B cell (primary cell): ENCODE data around the gene MRPS18C. TPM values are rescaled to one million over a fixed set of nuclear protein-coding genes. Genes with fewer than 3 reads are reported as not detected.
"Not testable (repeated sequence)": the region's sequence is repeated elsewhere in the genome, so short reads cannot be mapped to it uniquely, and the experiment has no call there.

Experiments
- ATAC-seq: fragments of 200-7000 bp; cut with Tn5 transposase; one replicate; pipeline ENCODE4 v1.10.0; 2021; ENCODE audit warnings: low read depth, mild to moderate bottlenecking, moderate number of reproducible peaks, moderate library complexity
- CTCF ChIA-PET: fragments of 350-600 bp; sonication (Branson Sonifier 250); formaldehyde crosslinking; loops from one replicate; lab custom pipeline; 2021; ENCODE audit warnings: antibody characterized with exemption, inconsistent platforms; lab: Charles Lee
- POLR2A ChIA-PET: fragments of 350-600 bp; sonication (Branson Sonifier 250); formaldehyde crosslinking; loops from one replicate; lab custom pipeline; 2021; ENCODE audit warnings: antibody characterized with exemption; lab: Charles Lee
- DNase-seq: peaks from one replicate; pipeline ENCODE4 v3.0.0; 2013
- H2AFZ ChIP-seq: 2 replicates; pipeline ENCODE4 v1.6.1; 2012; ENCODE audit warnings: mild to moderate bottlenecking, low read depth, low read length; ENCODE audit not compliant: insufficient read depth, poor library complexity, severe bottlenecking
- H3K27ac ChIP-seq, 2 donors: 1 replicate in 1 of 2; 2 replicates in 1 of 2; pipeline ENCODE4 v1.5.1; 2012 to 2013; ENCODE audit warnings: low read length in 2 of 2, mild to moderate bottlenecking in 2 of 2, moderate library complexity in 1 of 2
- H3K27me3 ChIP-seq, 4 experiments: fragments of 200-600 bp in 1 of 4; sonication (generic) in 1 of 4; replicated peaks in 1 of 4; 1 replicate in 2 of 4; 2 replicates in 2 of 4; pipeline versions ENCODE4 v1.6.1 to v1.7.0; 2013 to 2016; ENCODE audit warnings: low read length in 3 of 4, mild to moderate bottlenecking in 2 of 4, mixed read lengths in 1 of 4, moderate library complexity in 1 of 4; ENCODE audit not compliant: insufficient read depth in 4 of 4, control insufficient read depth in 3 of 4; ENCODE audit errors: control extremely low read depth in 1 of 4
- H3K36me3 ChIP-seq, 2 experiments: replicated peaks in 1 of 2; 1 replicate in 1 of 2; 2 replicates in 1 of 2; pipeline versions ENCODE4 v1.6.1 to v1.7.1; 2013; ENCODE audit warnings: low read length in 1 of 2; ENCODE audit not compliant: insufficient read depth in 2 of 2, control insufficient read depth in 1 of 2; ENCODE audit errors: control extremely low read depth in 1 of 2, extremely low read depth in 1 of 2
- H3K4me1 ChIP-seq, 2 donors: fragments of 200-600 bp in 1 of 2; sonication (generic) in 1 of 2; 1 replicate in 1 of 2; 2 replicates in 1 of 2; pipeline versions ENCODE4 v1.5.1 to v1.6.1; 2013 to 2017; ENCODE audit warnings: low read length in 2 of 2; ENCODE audit not compliant: control insufficient read depth in 2 of 2, insufficient read depth in 2 of 2
- H3K4me2 ChIP-seq: replicated peaks from 2 replicates; pipeline ENCODE3; 2012; ENCODE audit warnings: mild to moderate bottlenecking, low read depth, low read length; ENCODE audit not compliant: poor library complexity, severe bottlenecking
- H3K4me3 ChIP-seq, 5 experiments: fragments of 200-600 bp in 1 of 5; sonication (generic) in 1 of 5; 1 replicate in 3 of 5; 2 replicates in 2 of 5; pipeline versions ENCODE4 v1.5.1 to v1.7.0; 2011 to 2016; ENCODE audit warnings: low read length in 4 of 5, mild to moderate bottlenecking in 4 of 5, low read depth in 2 of 5, control low read depth in 1 of 5, moderate library complexity in 1 of 5; ENCODE audit not compliant: insufficient read depth in 1 of 5; ENCODE audit errors: control extremely low read depth in 1 of 5, extremely low read depth in 1 of 5
- H3K79me2 ChIP-seq: fragments of 200-600 bp; sonication (generic); one replicate; pipeline ENCODE4 v1.6.0; 2016; ENCODE audit warnings: low read length; ENCODE audit not compliant: control insufficient read depth, insufficient read depth
- H3K9ac ChIP-seq: fragments of 200-600 bp; sonication (generic); 2 replicates; pipeline ENCODE4 v1.6.1; 2017; ENCODE audit warnings: mild to moderate bottlenecking, low read length, moderate library complexity
- H3K9me3 ChIP-seq, 3 donors: one replicate each; pipeline versions ENCODE4 v1.6.1 to v1.7.1; 2013; ENCODE audit warnings: low read length in 2 of 3; ENCODE audit not compliant: control insufficient read depth in 2 of 3, insufficient read depth in 1 of 3; ENCODE audit errors: control extremely low read depth in 1 of 3
- H4K20me1 ChIP-seq: 2 replicates; pipeline ENCODE4 v1.6.0; 2012; ENCODE audit warnings: mild to moderate bottlenecking, low read length; ENCODE audit not compliant: insufficient read depth, control insufficient read depth, poor library complexity, severe bottlenecking
- H3K27ac Mint-ChIP-seq: one replicate; pipeline ENCODE4 v1.8.0; 2021; ENCODE audit warnings: mixed read lengths
- H3K27me3 Mint-ChIP-seq: one replicate; pipeline ENCODE4 v1.8.0; 2021; ENCODE audit warnings: mixed read lengths
- H3K4me1 Mint-ChIP-seq: one replicate; pipeline ENCODE4 v1.8.0; 2021; ENCODE audit warnings: mixed read lengths
- H3K4me3 Mint-ChIP-seq: one replicate; pipeline ENCODE4 v1.8.0; 2021; ENCODE audit warnings: mixed read lengths
- H3K9me3 Mint-ChIP-seq: one replicate; pipeline ENCODE4 v1.8.0; 2022; ENCODE audit warnings: mixed read lengths; ENCODE audit not compliant: insufficient read depth
- EZH2 ChIP-seq: IDR thresholded peaks from 2 replicates; pipeline ENCODE4 v1.6.1; 2012; ENCODE audit warnings: borderline replicate concordance, low read depth, mild to moderate bottlenecking, moderate library complexity, low read length; ENCODE audit not compliant: insufficient read depth, poor library complexity, severe bottlenecking
- WGBS: methylation state at CpG from one replicate; pipeline ENCODE4 v1.1.5; 2013; ENCODE audit warnings: missing lambda C conversion rate; ENCODE audit not compliant: insufficient coverage; 5-methylcytosine and 5-hydroxymethylcytosine counted together
- intact Hi-C: fragments of 100-400 bp; cut with micrococcal nuclease; formaldehyde crosslinking; loops from one replicate; pipeline ENCODE4 v1.10.0; 2022
- polyA plus RNA-seq: library from polyadenylated mRNA; depleted of rRNA; stranded (reverse); fragments of >200 nt; gene quantifications from 2 replicates; pipeline ENCODE4 v1.2.3, GENCODE V29; 2012
- total RNA-seq, 2 donors: library from RNA; stranded (reverse); fragments of 120-200 nt in 1 of 2; gene quantifications; 1 replicate in 1 of 2; 2 replicates in 1 of 2; pipeline versions ENCODE4 v1.2.3 to v1.2.4, GENCODE V29; 2013 to 2022
- TF ChIP-seq, protein P1 (sequence below): fragments of 200-600 bp; IDR thresholded peaks from one replicate; pipeline ENCODE4 v1.8.0; 2022; ENCODE audit warnings: antibody characterized with exemption, mild to moderate bottlenecking

Gene MRPS18C
- total and polyA plus RNA-seq, 2 donors (not counting 1 experiment from before 2014, with no cell fraction given): 14.0 to 44.0 TPM

DNA sequence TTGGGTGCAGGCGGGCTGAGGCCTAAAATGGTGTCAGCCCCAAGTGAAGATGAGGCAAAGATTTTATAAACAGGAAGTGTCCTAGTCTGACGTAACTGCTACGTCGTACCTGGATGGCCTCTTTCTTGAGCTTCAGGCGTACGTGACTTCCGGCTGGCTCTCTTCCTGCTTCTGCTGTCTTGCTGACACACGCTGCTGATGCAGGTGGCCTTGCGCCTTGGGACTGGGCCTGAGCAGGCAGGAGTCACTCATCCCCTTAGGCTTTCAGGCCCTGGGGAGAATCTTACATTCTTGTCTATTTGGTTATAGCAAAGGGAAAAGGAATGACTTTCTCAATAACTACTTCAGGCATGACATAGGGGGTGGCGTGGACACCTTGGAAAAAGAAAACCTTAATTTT is 49.1 kb downstream of the MRPS18C start:
- TF ChIP-seq, protein P1, sequence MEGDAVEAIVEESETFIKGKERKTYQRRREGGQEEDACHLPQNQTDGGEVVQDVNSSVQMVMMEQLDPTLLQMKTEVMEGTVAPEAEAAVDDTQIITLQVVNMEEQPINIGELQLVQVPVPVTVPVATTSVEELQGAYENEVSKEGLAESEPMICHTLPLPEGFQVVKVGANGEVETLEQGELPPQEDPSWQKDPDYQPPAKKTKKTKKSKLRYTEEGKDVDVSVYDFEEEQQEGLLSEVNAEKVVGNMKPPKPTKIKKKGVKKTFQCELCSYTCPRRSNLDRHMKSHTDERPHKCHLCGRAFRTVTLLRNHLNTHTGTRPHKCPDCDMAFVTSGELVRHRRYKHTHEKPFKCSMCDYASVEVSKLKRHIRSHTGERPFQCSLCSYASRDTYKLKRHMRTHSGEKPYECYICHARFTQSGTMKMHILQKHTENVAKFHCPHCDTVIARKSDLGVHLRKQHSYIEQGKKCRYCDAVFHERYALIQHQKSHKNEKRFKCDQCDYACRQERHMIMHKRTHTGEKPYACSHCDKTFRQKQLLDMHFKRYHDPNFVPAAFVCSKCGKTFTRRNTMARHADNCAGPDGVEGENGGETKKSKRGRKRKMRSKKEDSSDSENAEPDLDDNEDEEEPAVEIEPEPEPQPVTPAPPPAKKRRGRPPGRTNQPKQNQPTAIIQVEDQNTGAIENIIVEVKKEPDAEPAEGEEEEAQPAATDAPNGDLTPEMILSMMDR: no peak
- TF ChIP-seq EZH2: no peak
- Histone ChIP-seq H3K4me3 (no peak overlapping the region), H3K79me2 (no peaks in the 10 kb centered on the region), H3K27me3 (no peaks in the 10 kb centered on the region), H3K4me2 (no peak overlapping the region), H3K9me3 (no peaks in the 10 kb centered on the region), H3K4me1 (no peaks in the 10 kb centered on the region), H3K36me3 (no peaks in the 10 kb centered on the region), H3K27ac (no peak overlapping the region), H4K20me1 (no peaks in the 10 kb centered on the region), H2AFZ (no peak overlapping the region), H3K9ac (no peak overlapping the region)
- ATAC-seq (no peak), DNase-seq (no peak)
- H3K27ac Mint-ChIP-seq: no peak overlapping the region
- intact Hi-C loops: no loop called here
- no peaks in the 10 kb centered on the region for H3K9me3 Mint-ChIP-seq
- ChIA-PET POLR2A (no interaction called here), CTCF (interaction anchor here (0.9 to 1.2 kb wide), 2 partner anchors 134 to 136 kb away, joined by 3 read pairs; no protein-coding TSS in a partner anchor)
- H3K4me1 Mint-ChIP-seq: peaks cover 3% of the 10 kb centered on the region
- 91% methylated on average over 10 of the region's 10 CpGs for WGBS
- H3K4me3 Mint-ChIP-seq: no peak overlapping the region
- H3K27me3 Mint-ChIP-seq: no peaks in the 10 kb centered on the region

DNA sequence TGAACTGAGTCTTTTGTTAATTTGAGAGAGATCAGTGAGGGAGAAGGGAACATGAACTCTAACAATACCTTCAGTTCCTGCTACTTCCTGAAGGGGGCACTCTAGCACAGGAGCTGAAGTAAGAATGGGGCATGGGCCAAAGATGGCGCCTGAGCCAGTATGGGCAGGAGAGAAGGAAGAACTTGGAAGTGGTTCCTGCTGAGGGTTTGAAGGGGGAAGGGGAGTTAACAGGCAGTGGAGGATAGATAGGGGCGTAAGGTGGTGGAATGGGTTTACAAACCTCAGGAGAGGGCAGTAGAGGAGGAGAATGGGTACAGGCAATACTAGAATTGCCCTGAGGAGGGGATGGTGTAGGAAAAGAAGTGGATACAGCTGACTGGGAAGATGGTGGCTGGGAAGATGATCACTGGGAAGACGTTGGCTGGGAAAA is 53.3 kb downstream of the MRPS18C start:
- H3K27ac ChIP-seq, H3K4me3 ChIP-seq, ATAC-seq, H3K27me3 ChIP-seq, H3K4me2 ChIP-seq, H4K20me1 ChIP-seq, H3K9me3 ChIP-seq, POLR2A ChIA-PET, H3K36me3 ChIP-seq, H3K27me3 Mint-ChIP-seq, H3K4me1 Mint-ChIP-seq, H3K4me3 Mint-ChIP-seq, H3K79me2 ChIP-seq, H3K9ac ChIP-seq, H3K27ac Mint-ChIP-seq, H3K9me3 Mint-ChIP-seq, H3K4me1 ChIP-seq: not testable (repeated sequence)
- 63% methylated on average over 3 of the region's 3 CpGs for WGBS
- TF ChIP-seq, protein P1: peak; percentile 70
- CTCF ChIA-PET: interaction anchor here (0.6 to 4.0 kb wide), 11 partner anchors 12 to 1063 kb away, joined by 3 to 86 read pairs (median 5); partner anchors contain the start of gene GPAT3
- H2AFZ ChIP-seq: peak overlapping the region; percentile 51
- DNase-seq: peak; percentile 62
- intact Hi-C loops: loop anchor here (1.0 to 2.0 kb wide), 2 partner anchors 74 to 135 kb away; no protein-coding TSS in a partner anchor
